ENCODE results near the gene THY1.
"Not testable (repeated sequence)": the region's sequence is repeated elsewhere in the genome, so short reads cannot be mapped to it uniquely, and the experiment has no call there.

THY1 gene

DNA sequence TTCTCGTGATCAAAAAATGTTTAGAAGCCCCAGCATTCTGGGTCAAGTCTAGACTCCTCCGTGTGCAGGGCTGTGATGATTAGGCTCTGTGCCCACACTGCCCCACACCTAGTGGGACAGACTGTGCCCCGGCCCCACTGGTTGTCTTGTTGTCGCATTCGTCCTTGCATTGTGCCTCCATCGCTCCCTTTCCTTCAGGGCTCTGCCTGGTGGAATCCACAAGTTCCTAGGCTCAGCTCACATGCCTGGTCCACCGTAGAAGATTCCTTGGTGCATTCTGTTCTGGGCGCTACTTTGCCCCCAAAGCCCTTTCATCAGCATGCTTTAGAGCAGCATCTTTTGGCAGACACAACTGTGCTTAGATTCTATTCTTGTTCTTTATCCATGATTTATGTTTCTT lies 23.5 kb upstream of the THY1 start:
- H3K27ac ChIP-seq = no peak overlapping the region
- no peak for DNase-seq (ENCODE audit: low read depth, low spot score)

DNA sequence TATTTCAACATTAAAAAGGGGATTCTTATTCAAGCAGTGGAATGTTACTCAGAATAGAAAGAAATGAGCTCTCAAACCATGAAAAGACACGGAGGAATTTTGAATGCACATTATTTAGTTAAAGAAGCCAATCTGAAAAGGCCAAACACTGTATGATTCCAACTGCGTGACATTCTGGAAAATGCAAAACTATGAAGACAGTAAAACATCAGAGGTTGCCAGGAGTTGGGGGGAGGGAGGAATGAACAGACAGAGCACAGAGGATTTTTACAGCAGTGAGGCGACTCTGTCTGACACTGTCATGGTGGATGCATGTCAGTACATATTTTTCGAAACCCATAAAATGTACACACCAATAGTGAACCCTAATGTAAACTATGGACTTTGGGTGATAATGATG lies 22.9 kb upstream of the THY1 start:
- DNase-seq (ENCODE audit: low read depth, low spot score) = no peak

DNA sequence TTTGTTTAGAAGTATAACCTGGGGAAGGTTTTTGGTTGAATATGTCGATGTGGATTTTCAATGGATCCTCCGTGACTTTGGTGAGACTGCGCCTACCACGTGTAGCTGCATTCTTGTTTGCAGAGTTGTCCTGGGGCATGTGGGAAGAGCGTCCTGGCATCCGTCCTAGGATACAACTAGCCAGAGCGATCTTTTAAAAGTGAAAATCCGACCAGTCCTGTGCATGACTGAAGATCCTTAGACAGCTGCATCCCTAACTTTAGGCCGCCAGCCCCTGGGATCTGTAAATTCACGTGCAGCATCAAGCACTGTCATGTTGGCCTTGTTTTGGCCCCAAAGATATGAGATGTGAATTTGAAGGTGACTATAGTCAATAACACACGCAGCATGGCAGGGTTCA lies 22.4 kb upstream of the THY1 start:
- no peak overlapping the region for H3K27ac ChIP-seq
- no peak for DNase-seq (ENCODE audit: low read depth, low spot score)

More for the DNA sequence above, 22.9 kb upstream of the THY1 start:
- H3K27ac ChIP-seq = no peak overlapping the region

DNA sequence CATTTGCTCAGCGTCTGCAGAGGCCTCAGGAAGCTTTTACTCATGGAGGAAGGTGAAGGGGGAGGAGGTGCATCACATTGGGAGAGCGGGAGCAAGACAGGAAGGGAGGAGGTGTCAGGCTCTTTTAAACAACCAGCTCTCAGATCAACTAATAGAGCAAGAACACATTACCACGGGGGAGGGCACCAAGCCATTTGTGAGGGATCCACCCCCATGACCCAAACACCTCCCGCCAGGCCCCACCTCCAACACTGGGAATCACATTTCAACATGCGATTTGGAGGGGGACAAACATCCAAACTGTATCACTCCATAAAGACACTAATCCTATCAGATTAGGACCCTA lies 18.9 kb upstream of the THY1 start:
- no peak overlapping the region for H3K27ac ChIP-seq

DNA sequence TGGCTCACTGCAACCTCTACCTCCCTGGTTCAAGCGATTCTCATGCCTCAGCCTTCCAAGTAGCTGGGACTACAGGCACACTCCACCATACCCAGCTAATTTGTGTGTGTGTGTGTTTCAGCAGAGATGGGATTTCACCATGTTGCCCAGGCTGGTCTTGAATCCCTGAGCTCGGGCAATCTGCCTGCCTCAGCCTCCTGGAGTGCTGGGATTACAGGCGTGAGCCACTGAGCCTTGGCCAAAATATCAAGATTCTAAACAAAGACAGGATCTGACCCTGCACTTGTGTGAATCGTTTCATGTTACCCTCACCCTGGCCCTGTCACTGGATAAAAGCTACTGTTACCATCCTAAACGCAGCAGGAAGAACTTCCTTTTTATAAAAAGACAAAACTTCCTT lies 15.6 kb upstream of the THY1 start:
- no peak overlapping the region for H3K27ac ChIP-seq
- no peak for DNase-seq (ENCODE audit: low read depth, low spot score)

More for the DNA sequence above, 18.9 kb upstream of the THY1 start:
- no peak for DNase-seq (ENCODE audit: low read depth, low spot score)

DNA sequence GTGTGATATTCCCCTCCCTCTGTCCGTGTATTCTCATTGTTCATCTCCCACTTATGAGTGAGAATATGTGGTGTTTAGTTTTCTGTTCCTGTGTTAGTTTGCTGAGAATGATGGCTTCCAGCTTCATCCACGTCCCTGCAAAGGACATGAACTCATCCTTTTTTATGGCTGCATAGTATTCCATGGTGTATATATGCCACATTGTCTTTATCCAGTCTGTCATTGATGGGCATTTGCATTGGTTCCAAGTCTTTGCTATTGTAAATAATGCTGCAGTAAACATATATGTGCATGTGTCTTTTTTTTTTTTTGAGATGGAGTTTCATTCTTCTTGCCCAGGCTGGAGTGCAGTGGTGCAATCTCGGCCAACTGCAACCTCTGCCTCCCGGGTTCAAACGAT lies 14.5 kb upstream of the THY1 start:
- DNase-seq (ENCODE audit: low read depth, low spot score) = not testable (repeated sequence)

DNA sequence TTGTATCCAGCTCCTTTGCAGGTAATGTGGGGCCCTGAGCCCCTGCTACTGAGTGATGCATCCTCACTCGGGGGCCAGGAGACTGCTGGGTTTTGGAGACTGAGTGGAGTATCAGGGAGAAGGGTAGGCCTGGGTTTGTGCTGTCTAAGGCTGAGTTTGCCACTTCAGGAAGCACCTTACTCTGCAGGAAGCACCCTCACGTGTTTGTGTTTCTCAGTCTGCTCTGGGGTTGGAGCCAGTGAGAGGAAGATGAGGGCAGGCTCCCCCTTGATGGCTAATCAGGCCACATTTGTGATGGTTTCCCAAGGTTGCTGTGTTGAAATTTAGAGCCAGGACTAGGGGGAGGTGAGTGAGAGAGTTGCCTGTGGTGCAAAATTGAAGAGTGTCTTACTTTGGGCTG lies 13.7 kb upstream of the THY1 start:
- no peak overlapping the region for H3K27ac ChIP-seq
- DNase-seq (ENCODE audit: low read depth, low spot score) = no peak

More for the DNA sequence above, 14.5 kb upstream of the THY1 start:
- H3K27ac ChIP-seq = not testable (repeated sequence)

DNA sequence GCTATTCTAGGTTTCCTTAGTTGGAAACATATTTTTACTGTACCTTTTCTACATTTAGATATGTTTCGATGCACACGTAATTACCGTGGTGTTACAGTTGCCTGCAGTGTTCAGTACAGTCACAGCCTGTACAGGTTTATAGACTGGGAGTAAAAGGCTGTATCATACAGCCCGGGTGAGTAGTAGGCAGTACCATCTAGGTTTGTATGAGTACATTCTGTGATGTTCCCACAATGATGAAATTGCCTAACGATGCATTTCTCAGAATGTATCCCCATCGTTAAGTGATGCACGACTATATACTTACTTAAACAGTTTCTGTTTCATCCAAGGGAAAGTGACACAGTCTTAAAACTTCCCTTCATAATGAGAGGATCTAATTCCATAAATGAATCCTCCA lies 13.1 kb upstream of the THY1 start:
- no peak overlapping the region for H3K27ac ChIP-seq
- DNase-seq (ENCODE audit: low read depth, low spot score) = no peak

DNA sequence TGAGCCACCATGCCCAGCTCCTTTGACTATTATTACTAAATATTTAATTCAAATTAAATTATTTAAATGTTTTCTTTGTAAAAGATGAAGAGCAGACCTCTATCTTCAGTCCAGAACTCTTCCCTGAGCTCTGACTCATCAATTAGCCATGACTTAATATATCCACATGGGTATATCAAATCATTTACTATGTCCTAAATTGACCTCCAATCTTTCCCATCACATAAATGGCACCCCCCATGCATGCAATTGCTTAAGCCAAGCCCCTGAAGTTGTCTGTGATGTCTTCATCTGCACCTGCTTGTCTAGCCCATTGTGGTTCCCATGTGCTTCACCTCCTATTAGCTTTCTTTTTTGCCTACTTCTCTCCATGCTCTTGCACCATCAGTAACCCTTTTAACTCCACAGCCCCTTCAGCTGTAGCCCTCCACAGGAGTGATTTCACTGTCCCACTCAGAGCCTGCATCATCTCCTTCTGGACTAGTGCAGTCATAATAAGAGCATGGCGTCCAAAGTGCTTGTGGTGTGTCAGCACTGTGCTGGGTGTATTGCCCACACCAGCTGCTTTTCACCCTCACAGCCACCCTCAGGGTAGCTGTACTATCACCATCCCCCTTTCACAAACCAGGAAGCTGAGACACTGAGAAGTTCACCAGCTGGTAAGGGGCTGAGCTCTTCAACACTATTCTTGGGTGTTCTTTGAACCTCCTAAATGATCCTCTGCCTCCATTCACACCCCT lies 11.8 kb upstream of the THY1 start:
- DNase-seq (ENCODE audit: low read depth, low spot score) = no peak
- H3K27ac ChIP-seq = no peak overlapping the region

DNA sequence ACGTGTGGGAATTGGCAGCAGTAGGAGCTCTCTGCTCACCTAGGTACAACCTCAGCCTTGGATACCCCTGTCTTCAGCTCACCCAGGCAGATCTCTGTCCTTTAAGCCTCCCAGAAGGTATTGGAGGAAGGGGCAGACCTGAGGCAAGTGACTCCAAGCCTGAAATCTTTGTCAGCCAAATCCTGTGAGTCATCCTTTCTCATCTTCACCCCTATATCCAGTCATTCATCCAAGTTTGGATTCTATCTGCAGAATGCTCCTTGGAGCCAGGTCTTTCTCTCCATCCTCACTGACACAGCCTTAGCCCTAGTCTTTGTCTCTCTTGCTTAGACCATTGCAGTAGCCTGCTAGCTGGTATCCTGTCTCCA lies 10.4 kb upstream of the THY1 start:
- H3K27ac ChIP-seq = no peak overlapping the region
- no peak for DNase-seq (ENCODE audit: low read depth, low spot score)

DNA sequence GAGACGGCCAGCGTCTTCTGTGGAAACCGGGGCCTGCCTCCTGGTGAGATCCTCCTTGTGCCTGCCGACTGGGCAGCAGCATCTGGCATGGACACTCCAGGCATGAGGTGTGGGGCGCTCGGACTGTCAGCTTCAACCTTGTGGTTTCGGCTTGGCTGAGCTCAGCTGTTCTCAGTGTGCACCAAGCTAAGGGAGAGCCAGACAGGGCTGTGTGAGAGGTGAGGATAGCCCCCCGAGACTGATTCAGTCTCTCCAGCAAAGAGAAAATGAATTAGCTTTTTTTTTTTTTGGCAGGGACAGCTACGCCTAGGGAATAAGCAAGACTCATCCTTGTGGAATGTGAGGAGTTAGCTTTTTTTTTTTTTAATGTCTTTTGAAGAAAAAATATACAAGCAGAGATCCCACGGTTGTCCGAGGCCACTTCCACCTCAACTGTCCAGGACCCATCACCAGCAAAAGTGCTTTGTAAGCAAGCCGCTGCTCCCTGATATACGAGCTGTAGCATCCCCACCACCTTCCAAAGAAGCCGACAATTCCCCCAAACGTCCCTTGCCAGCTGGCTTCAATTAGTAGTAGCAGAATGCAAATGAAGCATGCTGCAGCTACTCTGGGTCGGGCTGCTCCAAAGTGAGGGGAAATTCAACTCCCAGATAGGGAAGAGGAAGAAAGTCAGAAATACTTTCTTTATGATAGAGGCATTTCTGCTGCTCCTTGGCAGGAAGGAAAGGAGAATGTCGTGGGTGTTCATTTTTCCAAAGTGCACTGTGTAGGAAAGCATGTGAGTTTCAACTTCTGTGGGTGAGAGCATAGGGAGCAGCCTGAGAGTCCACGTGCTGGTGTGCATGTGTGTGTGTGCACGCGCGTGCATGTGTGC lies 9.7 kb upstream of the THY1 start:
- no peak for DNase-seq (ENCODE audit: low read depth, low spot score)
- no peak overlapping the region for H3K27ac ChIP-seq

DNA sequence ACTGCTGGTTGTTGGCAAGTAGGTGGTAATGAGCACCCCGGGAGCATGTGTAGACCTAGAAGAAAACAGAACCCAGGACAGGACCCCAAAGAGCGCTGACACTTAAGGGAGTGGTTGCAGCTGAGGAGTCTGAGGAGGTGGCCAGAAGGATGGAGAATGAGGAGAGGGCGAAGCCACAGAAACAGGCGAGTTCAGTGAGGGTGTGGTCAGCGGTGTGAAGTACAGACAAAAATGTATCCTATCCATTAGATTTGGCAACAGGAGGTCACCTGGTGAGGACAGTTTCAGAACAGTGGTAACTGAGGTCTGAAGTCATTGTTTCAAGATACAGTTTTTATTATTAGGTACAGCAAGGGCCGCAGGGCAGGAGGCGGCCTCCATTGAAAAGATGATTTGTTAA lies 8.6 kb upstream of the THY1 start:
- DNase-seq (ENCODE audit: low read depth, low spot score) = no peak

DNA sequence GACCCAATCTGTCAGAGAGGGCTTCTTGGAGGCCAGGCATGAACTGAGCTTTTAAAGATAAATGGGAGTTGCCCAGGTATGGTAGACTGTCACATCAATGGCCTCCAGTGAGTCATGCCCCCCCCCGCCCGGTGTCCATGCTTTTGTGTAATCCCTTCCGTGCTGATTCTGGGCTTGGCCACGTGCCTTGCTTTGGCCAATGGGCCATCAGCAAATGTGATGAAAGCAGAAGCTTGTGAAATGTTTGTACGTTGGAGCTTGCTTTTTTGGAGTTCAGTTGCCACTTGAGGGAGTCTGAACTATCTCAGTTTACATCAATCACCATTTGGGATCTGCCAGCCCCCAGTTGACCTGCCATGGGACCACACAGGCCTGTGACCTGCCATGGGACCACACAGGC lies 4.3 kb upstream of the THY1 start:
- no peak for DNase-seq (ENCODE audit: low read depth, low spot score)

More for the DNA sequence above, 8.6 kb upstream of the THY1 start:
- no peak overlapping the region for H3K27ac ChIP-seq

DNA sequence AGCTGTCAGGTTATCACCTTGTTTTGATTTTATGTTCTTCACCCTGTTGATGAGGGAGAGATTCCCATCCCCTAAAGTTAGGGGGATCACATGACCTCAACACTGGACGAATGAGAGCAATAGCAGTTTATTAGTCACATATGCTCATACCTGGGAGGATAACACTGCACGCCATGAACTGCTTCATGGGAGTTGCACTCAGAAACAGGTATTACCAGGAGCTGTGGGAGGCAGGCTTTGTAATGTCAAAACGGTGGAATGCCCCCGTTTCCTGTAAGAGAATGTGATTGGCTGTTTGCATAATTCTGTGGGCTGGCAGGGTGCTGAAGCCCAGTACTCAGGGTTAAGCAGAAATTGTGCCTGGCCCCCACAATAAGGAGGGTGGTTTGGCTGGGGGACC lies 3.2 kb upstream of the THY1 start:
- no peak for DNase-seq (ENCODE audit: low read depth, low spot score)
- H3K27ac ChIP-seq = no peak overlapping the region

More for the DNA sequence above, 4.3 kb upstream of the THY1 start:
- H3K27ac ChIP-seq = no peak overlapping the region

DNA sequence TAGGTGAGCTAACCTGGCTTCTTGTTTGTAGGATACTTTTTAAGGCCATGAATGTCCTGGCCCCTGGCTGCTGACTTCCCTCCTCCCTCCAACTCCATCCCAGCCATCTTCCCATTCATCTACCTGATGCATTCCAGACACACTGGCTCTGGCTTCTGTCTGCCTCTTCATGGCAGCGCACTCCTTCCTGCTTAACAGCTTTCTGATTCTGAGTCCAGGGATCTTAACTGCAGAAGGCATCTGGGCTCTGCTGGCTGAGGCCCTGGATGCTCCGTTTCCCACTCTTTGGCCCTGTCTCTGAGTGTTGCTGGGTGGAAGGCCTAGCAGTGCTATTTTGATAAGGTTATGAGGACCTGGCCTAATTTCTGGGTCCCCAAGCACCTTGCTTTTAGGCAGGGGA lies 1.8 kb upstream of the THY1 start:
- DNase-seq (ENCODE audit: low read depth, low spot score) = no peak
- H3K27ac ChIP-seq = no peak overlapping the region

DNA sequence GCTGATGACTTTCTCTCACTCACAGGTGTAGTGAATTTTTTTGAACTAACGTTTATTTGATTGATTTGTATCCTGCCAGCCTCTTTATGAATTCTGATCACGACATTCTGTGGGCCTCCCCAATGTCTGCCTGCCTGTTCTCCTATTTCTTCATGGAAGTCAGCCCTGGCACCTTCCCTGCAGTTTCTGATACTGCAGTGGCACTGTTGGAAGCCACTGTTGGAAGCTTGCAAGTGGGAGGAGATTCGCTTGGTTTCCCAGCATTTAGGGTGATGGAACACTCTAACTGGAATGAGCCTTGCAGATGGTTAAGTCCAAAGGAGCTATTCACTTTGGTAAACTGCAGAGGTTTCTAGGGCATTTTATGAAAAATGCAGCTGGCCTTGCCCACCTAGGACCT lies 1.3 kb upstream of the THY1 start:
- H3K27ac ChIP-seq = no peak overlapping the region
- no peak for DNase-seq (ENCODE audit: low read depth, low spot score)

DNA sequence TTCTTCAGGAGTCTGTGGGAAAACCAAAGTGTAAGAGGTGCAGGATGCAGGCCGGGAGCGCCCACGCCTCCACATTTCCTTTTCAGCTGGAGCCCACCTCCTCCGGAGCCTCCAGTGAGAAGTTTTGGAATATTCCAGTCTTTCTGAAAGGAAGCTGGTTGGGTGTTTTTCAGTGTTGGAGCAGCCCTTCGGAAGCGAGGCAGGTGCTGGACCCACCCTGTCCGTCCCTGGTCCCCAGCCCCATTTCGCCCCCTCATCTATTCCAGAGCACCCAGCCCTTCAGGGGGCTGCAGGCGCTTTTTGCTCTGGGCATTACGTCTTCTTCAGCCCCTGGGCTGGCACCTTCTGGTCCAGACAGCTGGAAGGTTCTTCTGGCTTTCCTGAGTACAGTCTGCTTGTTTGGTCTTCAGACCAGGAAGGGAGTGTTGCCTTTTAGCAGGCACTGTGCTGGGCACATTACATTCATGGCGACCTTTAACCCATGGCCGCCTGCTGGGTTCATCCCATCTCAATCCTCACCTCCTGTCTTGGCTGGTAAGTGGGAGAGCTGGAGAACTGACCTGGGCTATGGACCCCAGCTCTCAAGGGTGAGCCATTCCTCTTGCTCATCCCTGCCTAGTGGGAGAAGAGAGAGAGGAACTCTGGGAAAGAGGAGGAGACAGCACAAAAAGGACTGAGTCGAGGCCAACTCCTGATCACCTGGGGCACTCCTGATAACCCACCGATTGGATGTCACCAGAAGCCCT lies 710 bp upstream of the THY1 start:
- no peak for DNase-seq (ENCODE audit: low read depth, low spot score)
- H3K27ac ChIP-seq = no peak overlapping the region

DNA sequence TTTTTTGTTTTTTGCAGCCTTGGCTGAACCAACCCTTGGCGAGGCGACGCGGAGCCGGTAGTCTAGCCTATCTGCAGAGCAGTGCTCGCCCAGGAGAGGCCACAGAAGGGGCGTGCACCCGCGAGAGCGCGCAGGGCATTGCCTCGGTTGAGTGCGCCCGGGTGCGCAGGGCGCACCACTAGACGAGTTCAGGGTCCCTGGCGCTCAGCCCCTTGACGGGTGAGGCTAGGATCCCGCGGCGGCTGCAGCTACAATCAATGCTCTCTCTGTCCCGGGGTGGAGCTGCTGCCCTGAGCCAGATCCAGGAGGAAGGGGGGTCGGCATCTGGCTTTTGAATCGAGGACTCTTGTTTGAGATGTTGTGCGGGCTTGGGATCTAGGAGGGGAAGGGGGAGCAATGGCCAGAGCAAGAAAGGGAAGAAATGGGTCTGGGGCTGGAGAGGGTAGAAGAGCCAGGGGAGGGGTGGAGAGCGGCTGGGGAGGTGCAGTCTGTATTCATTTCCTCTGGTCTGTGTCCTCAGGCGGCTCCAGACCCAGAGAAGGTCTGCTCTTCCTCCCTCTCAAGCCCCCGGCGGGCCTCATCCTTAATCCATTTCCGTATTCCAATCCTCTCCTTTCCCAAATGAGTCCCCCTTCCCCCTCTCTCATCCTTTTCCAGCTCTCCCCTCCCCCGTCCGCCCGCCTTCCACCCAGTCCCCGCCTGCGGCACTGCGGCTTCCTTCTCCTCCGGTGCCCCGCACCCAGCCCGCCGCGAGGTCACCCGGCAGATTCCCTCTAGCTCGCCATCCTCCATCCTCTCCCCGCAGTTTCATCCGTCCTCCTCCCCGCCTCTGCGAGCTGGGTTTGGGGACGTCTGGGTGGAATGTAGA lies 797 bp downstream of the THY1 start:
- H3K27ac ChIP-seq = no peak overlapping the region
- DNase-seq (ENCODE audit: low read depth, low spot score) = no peak

DNA sequence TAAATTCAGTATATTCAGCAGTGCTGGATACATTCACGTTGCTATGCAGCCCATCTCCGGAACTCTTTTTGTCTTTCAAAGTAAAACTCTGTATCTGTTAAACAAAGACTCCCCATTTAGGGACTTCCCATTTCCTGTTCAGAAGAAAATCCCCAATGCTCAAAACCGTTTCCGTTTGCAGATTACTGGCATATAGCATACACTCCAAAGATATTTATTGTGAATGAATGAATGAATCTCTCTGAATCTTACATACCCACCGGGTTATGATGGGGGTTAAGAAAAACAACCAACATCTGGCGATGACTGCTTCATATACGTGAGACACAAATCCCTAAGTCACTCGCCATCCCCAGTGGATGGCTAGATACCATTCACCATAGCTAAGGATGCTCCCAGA lies 1.6 kb downstream of the THY1 start:
- H3K27ac ChIP-seq = no peak overlapping the region
- no peak for DNase-seq (ENCODE audit: low read depth, low spot score)

DNA sequence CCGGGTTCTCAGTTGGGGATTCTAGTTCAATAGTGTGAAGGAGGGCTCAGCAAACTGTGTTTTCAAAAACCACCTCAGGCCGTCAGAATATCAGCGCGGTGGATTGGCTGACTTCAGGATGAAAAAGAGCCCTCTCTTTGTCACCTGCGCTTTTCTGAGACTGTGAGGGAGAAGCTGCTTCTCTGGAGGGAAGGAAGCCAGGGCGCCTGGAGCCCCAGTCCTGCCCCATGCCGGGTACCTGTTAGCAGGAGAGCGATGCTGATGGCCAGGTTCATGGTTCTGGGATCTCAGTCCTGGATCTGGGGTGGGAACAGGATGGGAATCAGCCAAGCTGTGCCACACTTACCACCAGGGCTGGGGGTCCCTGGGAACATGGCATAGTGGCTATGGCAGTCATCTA lies 2.3 kb downstream of the THY1 start:
- DNase-seq (ENCODE audit: low read depth, low spot score) = no peak
- H3K27ac ChIP-seq = no peak overlapping the region
